Endothelial cell of hepatic sinusoid (primary cell): ENCODE data around the gene OR4K17.
"Not testable (repeated sequence)": the region's sequence is repeated elsewhere in the genome, so short reads cannot be mapped to it uniquely, and the experiment has no call there.

Experiments used
- in situ Hi-C: cut with HindIII; loops from 2 replicates; pipeline ENCODE4 v1.10.0; 2017; ENCODE audit warnings: low sequenced_read_pairs

Gene OR4K17

GRCh38 chr14:20110438-20110837, at the start of gene OR4K17:
Gene OR4K17 (plus strand): TSS chr14:20110739. CDS start chr14:20117500, 6,761 bp downstream.
- in situ Hi-C loops: no loop called here

DNA sequence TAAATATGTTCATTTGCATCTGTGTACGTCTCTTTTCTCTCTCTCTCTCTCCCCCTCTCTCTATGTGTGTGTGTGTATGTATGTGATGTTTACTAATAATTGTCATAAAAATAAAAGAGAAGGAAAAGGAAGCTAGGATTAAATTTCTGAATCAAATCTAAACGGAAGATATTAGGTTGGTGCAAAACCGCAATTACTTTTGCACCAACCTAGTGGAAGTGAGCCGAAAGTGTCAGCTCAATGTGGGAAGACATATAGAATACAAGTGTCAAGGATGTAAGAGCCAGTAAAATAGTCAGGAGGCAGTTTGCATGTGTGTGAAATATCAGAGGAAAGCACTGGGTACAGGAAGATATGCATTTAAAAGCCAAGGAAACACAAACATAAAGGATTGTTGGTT, 18.5 kb upstream of the OR4K17 start:
- in situ Hi-C loops: no loop called here

DNA sequence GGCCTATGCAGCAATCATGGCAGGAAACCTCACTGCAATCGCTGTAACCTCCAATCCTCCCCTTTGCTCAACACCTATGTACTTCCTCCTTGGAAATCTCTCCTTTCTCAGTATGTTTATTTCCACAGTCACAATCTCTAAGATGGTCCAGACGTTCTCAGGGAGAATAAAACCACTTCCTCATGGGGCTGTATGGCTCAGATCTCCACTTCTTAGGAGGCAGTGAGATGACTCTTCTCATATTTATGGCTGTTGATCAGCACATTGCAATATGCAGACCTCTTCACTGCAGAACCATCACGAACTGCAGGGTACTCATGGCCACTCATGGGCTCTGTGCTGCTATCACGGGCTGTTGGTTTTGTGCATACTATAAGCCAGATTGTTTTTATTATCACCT, 17.1 kb upstream of the OR4K17 start:
- in situ Hi-C loops: no loop called here

- in situ Hi-C loops: not testable (repeated sequence)
Observed at GRCh38 chr14:20098926-20099770, 11.4 kb upstream of the OR4K17 start.

- in situ Hi-C loops: no loop called here
Observed at GRCh38 chr14:20112321-20112720, 1.8 kb downstream of the OR4K17 start.

- in situ Hi-C loops: no loop called here
Observed at GRCh38 chr14:20116748-20117147, 6.2 kb downstream of the OR4K17 start.

DNA sequence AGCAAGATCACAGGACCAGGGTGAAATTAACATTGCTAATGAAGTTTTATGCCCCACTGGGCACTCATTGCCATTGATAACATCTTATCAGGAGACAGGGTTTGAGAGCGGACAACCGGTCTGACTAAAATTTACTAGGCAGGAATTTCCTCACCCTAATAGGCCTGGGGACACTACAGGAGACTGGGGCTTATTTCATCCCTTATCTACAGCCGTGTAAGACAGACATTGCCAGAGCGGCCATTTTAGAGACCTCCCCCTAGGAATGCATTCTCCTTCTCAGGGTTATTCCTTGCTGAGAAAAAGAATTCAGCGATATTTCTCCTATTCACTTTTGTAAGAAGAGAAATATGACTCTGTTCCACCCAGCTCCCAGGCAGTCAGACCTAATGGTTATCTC, 8.3 kb downstream of the OR4K17 start:
- in situ Hi-C loops: no loop called here

GRCh38 chr14:20138520-20138919, 28.0 kb downstream of the OR4K17 start, which contains the start of gene OR4N5:
Gene OR4N5 (plus strand): TSS chr14:20138820. CDS start chr14:20143736, 4,916 bp downstream.
- in situ Hi-C loops: no loop called here

DNA sequence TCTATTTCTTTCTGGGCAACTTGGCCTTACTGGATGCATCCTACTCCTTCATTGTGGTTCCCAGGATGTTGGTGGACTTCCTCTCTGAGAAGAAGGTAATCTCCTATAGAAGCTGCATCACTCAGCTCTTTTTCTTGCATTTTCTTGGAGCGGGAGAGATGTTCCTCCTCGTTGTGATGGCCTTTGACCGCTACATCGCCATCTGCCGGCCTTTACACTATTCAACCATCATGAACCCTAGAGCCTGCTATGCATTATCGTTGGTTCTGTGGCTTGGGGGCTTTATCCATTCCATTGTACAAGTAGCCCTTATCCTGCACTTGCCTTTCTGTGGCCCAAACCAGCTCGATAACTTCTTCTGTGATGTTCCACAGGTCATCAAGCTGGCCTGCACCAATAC, 33.4 kb downstream of the OR4K17 start:
- in situ Hi-C loops: no loop called here

DNA sequence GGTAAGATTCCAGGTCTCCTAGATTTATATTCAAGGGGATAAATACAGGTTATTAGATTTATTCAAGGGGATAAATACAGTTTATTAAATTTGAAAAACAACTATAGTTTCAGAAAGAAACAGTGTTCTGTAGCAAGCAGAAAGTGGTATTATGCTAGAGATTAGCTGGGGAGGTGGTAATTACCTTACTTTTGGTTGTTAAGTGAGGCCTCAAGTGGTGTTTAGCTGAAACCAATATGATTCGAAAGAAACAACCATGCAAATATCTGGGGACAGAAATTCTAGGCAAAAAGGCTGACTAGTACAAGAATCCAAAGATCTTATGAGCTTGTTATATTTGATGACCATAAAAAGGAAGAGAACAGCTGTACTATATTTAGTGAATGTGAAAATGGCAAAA, 34.3 kb downstream of the OR4K17 start:
- in situ Hi-C loops: no loop called here

DNA sequence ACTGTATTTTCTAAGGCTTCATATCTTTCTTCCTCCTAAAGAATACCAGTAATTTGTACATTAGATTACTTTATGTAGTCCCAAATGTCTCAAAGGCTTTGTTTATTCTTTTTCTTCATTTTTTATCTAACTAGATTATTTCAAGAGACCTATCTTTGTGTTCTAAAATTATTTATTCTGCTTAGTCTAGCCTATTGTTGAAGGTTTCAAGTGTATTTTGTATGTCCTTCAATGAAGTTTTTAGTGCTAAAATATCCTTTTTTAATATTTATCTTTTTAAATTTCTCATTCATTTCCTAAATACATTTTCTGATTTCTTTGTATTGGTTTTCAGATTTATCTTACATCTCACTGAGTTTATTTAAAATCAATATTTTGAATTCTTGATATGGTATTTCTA, 53.9 kb downstream of the OR4K17 start:
- in situ Hi-C loops: no loop called here

- in situ Hi-C loops: no loop called here
Observed at GRCh38 chr14:20167091-20167490, 56.6 kb downstream of the OR4K17 start.

DNA sequence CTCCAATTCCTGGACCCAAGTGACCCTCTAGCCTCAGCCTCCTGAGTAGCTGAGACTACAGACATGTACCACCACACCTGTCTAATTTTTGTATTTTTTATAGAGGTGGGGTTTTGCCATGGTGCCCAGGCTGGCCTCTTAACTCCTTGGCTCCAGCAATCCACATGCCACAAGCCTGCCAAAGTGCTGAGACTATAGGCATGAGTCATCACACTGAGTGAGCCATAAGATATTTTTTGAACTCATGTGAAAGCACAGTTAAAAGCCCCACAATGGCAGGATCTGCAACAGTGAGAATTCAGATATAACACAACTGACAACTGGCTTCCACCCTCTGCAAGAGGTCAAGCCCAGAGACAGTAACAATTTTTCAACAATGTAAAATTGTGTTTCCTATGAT, 59.3 kb downstream of the OR4K17 start:
- in situ Hi-C loops: not testable (repeated sequence)
